HG03439 (cell line): ENCODE results near the gene FGF2.
"Not testable (repeated sequence)": the region's sequence is repeated elsewhere in the genome, so short reads cannot be mapped to it uniquely, and the experiment has no call there.

Experiments
- ATAC-seq: cut with Tn5 transposase; IDR thresholded peaks from one replicate; pipeline ENCODE4 v1.9.1; 2021; ENCODE audit warnings: mild to moderate bottlenecking, moderate library complexity; ENCODE audit not compliant: unreplicated experiment

The FGF2 gene

GRCh38 chr4:122921300-122921699 is 94.7 kb downstream of the FGF2 start:
- no peak for ATAC-seq

GRCh38 chr4:122921971-122922876 is 95.6 kb downstream of the FGF2 start, which contains the start of gene NUDT6:
TSS of gene NUDT6 (minus strand) at chr4:122922597. CDS start at chr4:122922572, 25 bp downstream.
- ATAC-seq, result peak; percentile 82

GRCh38 chr4:122922877-122923511 is 96.4 kb downstream of the FGF2 start:
- ATAC-seq, result peak; percentile 97

GRCh38 chr4:122928930-122929329 is 102.3 kb downstream of the FGF2 start:
- ATAC-seq, result no peak

GRCh38 chr4:122930862-122931261 is 104.2 kb downstream of the FGF2 start:
- no peak for ATAC-seq

GRCh38 chr4:122932763-122933162 is 106.1 kb downstream of the FGF2 start:
- ATAC-seq, result no peak

- ATAC-seq, result not testable (repeated sequence)
These were observed 118.5 kb downstream of the FGF2 start for GRCh38 chr4:122945136-122945535.

- ATAC-seq, result no peak
These were observed 119.5 kb downstream of the FGF2 start for GRCh38 chr4:122946142-122946541.
